H1 (cell line): ENCODE measurements around the gene DBF4.

Source experiments
- CEBPB ChIP-seq: IDR thresholded peaks from 2 replicates; pipeline ENCODE4 v1.6.1; 2012; ENCODE audit warnings: low read depth, low read length
- CREB1 ChIP-seq: IDR thresholded peaks from 2 replicates; pipeline ENCODE4 v1.6.1; 2012; ENCODE audit warnings: inconsistent platforms
- CTCF ChIP-seq, 3 experiments: IDR thresholded peaks; 1 replicate in 2 of 3; 2 replicates in 1 of 3; pipeline versions ENCODE4 v1.5.1 to v1.6.1; 2011; ENCODE audit warnings: low read length in 3 of 3, mild to moderate bottlenecking in 3 of 3, inconsistent platforms in 2 of 3, low read depth in 1 of 3, moderate library complexity in 1 of 3; ENCODE audit not compliant: insufficient read depth in 1 of 3; ENCODE audit errors: control extremely low read depth in 1 of 3
- JUND ChIP-seq: IDR thresholded peaks from 2 replicates; pipeline ENCODE4 v1.6.1; 2011; ENCODE audit warnings: mild to moderate bottlenecking, improper control_type of control experiment, low read length
- KDM1A ChIP-seq: fragments of 200-600, 300-600 bp; sonication (generic); IDR thresholded peaks from 2 replicates; pipeline ENCODE4 v1.7.1; 2016; ENCODE audit warnings: mild to moderate bottlenecking, low read length, borderline replicate concordance
- POLR2AphosphoS5 ChIP-seq: IDR thresholded peaks from 2 replicates; pipeline ENCODE4 v1.6.1; 2011; ENCODE audit warnings: low read depth, low read length
- RNF2 ChIP-seq: fragments of 200-900, 300-1000 bp; sonication (generic); IDR thresholded peaks from 2 replicates; pipeline ENCODE4 v1.7.1; 2016; ENCODE audit warnings: borderline replicate concordance, low read depth, mild to moderate bottlenecking, antibody characterized with exemption, low read length; ENCODE audit not compliant: poor library complexity, severe bottlenecking; ENCODE audit errors: missing control alignments
- SP1 ChIP-seq: IDR thresholded peaks from 2 replicates; pipeline ENCODE4 v1.6.1; 2011; ENCODE audit warnings: low read depth, low read length

GRCh38 chr7:87833130-87833529, 43.2 kb upstream of the DBF4 start:
- TF ChIP-seq CTCF (IDR thresholded peaks at IDR 0.05; ENCODE audit: control extremely low read depth in 1 of 3, insufficient read depth in 1 of 3, low read depth in 1 of 3, low read length in 3 of 3) (no peak), SP1 (no peak), RNF2 (no peak), KDM1A (no peak), CREB1 (no peak), POLR2AphosphoS5 (no peak), CEBPB (no peak), JUND (no peak)
